Testis (tissue), 3 donors: ENCODE measurements around the gene KCNIP1. TPM values are rescaled to one million over a fixed set of nuclear protein-coding genes. Genes with fewer than 3 reads are reported as not detected.

Experiments used
- DNase-seq: peaks from one replicate; pipeline ENCODE4 v3.0.0-alpha.2; 2019
- H3K27ac ChIP-seq, 2 donors: fragments of 200-600 bp; sonication (generic); one replicate each; pipeline ENCODE4 v1.5.1; 2019
- H3K27me3 ChIP-seq: fragments of 200-600 bp; sonication (generic); one replicate; pipeline ENCODE4 v1.5.1; 2019
- H3K36me3 ChIP-seq: fragments of 200-600 bp; sonication (generic); one replicate; pipeline ENCODE4 v1.5.1; 2017; ENCODE audit warnings: low read depth; ENCODE audit errors: missing control alignments
- H3K4me1 ChIP-seq: fragments of 200-600 bp; sonication (generic); one replicate; pipeline ENCODE4 v1.5.1; 2019
- H3K4me3 ChIP-seq, 2 donors: fragments of 200-600 bp; sonication (generic); one replicate each; pipeline ENCODE4 v1.5.1; 2017 to 2019
- H3K9me3 ChIP-seq: fragments of 200-600 bp; sonication (generic); one replicate; pipeline ENCODE4 v1.5.1; 2017
- CTCF ChIP-seq, 3 experiments: fragments of 450-650 bp in 2 of 3; fragments of 200-600 bp in 1 of 3; sonication (generic) in 1 of 3; IDR thresholded peaks; one replicate each; pipeline ENCODE4 v1.5.1; 2016 to 2019; ENCODE audit warnings: antibody characterized with exemption in 3 of 3, mild to moderate bottlenecking in 2 of 3, moderate library complexity in 1 of 3
- POLR2A ChIP-seq: fragments of 450-650 bp; IDR thresholded peaks from one replicate; pipeline ENCODE4 v1.6.1; 2017; ENCODE audit warnings: antibody characterized with exemption, mild to moderate bottlenecking, moderate library complexity
- WGBS, 2 donors: methylation state at CpG; one replicate each; pipeline ENCODE4 v1.1.5; 2018; 5-methylcytosine and 5-hydroxymethylcytosine counted together
- intact Hi-C: fragments of 100-400 bp; cut with DNase I; formaldehyde crosslinking; loops from one replicate; pipeline ENCODE4 v1.15.1; 2023; ENCODE audit warnings: low total_unique reads
- polyA plus RNA-seq: library from polyadenylated mRNA; stranded (reverse); fragments of 350-450 nt; fragmentation: Illumina TruSeq; extraction: RNeasy Lipid Tissue Mini Kit (QIAGEN cat#74804); gene quantifications from one replicate; pipeline ENCODE4 v1.2.3, GENCODE V29; 2014; ENCODE audit warnings: low read depth, low replicate concordance; ENCODE audit not compliant: insufficient read depth
- total RNA-seq, 2 donors: library from RNA; depleted of rRNA; stranded (reverse); fragments of >200 nt; gene quantifications; one replicate each; pipeline ENCODE4 v1.2.3, GENCODE V29; 2016

The KCNIP1 gene
- total and polyA plus RNA-seq, 3 donors from 2014 or later = 5.9 to 14.8 (median 13.4) TPM

GRCh38 chr5:170508660-170509347, 5.0 kb downstream of the KCNIP1 start:
- Histone ChIP-seq H3K4me3 (no peak overlapping the region), H3K36me3 (no peaks in the 10 kb centered on the region), H3K27ac (no peak overlapping the region), H3K4me1 (peaks cover 13% of the 10 kb centered on the region), H3K27me3 (no peaks in the 10 kb centered on the region), H3K9me3 (no peaks in the 10 kb centered on the region)
- intact Hi-C loops = no loop called here
- WGBS, 2 donors = 65 to 70% methylated on average over 8 of the region's 8 CpGs
- no peak for TF ChIP-seq CTCF (IDR thresholded peaks at IDR 0.05)
- no peak for TF ChIP-seq POLR2A
- DNase-seq = no peak

GRCh38 chr5:170509348-170509660, 5.5 kb downstream of the KCNIP1 start:
- Histone ChIP-seq H3K27me3 (no peaks in the 10 kb centered on the region), H3K36me3 (no peaks in the 10 kb centered on the region), H3K9me3 (no peaks in the 10 kb centered on the region), H3K27ac (no peak overlapping the region), H3K4me1 (peaks cover 11% of the 10 kb centered on the region), H3K4me3 (no peak overlapping the region)
- WGBS, 2 donors = 90 to 94% methylated on average over 1 of the region's 1 CpG
- TF ChIP-seq POLR2A = no peak
- intact Hi-C loops = no loop called here
- no peak for DNase-seq

GRCh38 chr5:170510126-170510525, 6.3 kb downstream of the KCNIP1 start:
- H3K27me3 ChIP-seq = no peaks in the 10 kb centered on the region
- H3K4me1 ChIP-seq = peaks cover 5% of the 10 kb centered on the region
- H3K4me3 ChIP-seq = no peak overlapping the region
- 89 to 92% methylated on average over 7 of the region's 7 CpGs for WGBS, 2 donors
- no peaks in the 10 kb centered on the region for H3K36me3 ChIP-seq
- no peak for TF ChIP-seq CTCF (IDR thresholded peaks at IDR 0.05)
- no peak for TF ChIP-seq POLR2A
- H3K9me3 ChIP-seq = no peaks in the 10 kb centered on the region
- DNase-seq = no peak
- no peak overlapping the region for H3K27ac ChIP-seq
- intact Hi-C loops = no loop called here

- no peak overlapping the region for H3K27ac ChIP-seq
- H3K4me3 ChIP-seq = no peak overlapping the region
- intact Hi-C loops = no loop called here
- H3K27me3 ChIP-seq = no peaks in the 10 kb centered on the region
- 85 to 88% methylated on average over 5 of the region's 5 CpGs for WGBS, 2 donors
- no peak for DNase-seq
- peaks cover 5% of the 10 kb centered on the region for H3K4me1 ChIP-seq
- H3K9me3 ChIP-seq = no peaks in the 10 kb centered on the region
- TF ChIP-seq POLR2A (no peak), CTCF (IDR thresholded peaks at IDR 0.05) (no peak)
- no peaks in the 10 kb centered on the region for H3K36me3 ChIP-seq
Measured at GRCh38 chr5:170510559-170510958, 6.7 kb downstream of the KCNIP1 start.

GRCh38 chr5:170511551-170512258, 7.9 kb downstream of the KCNIP1 start:
- WGBS, 2 donors = 79 to 87% methylated on average over 8 of the region's 8 CpGs
- Histone ChIP-seq H3K27ac (no peak overlapping the region), H3K4me3 (no peak overlapping the region), H3K4me1 (peaks cover 5% of the 10 kb centered on the region), H3K27me3 (no peaks in the 10 kb centered on the region), H3K9me3 (no peaks in the 10 kb centered on the region), H3K36me3 (no peaks in the 10 kb centered on the region)
- intact Hi-C loops = no loop called here
- DNase-seq = no peak
- TF ChIP-seq CTCF (IDR thresholded peaks at IDR 0.05) = no peak
- TF ChIP-seq POLR2A = no peak
